Natural killer cell (primary cell): Measurements from ENCODE around the gene CLEC16A. TPM values are rescaled to one million over a fixed set of nuclear protein-coding genes. Genes with fewer than 3 reads are reported as not detected.

Source experiments
- ATAC-seq, 3 donors: fragments of 150-1000 bp in 2 of 3; fragments of 200-7000 bp in 1 of 3; cut with Tn5 transposase; 1 replicate in 1 of 3; 2 replicates in 2 of 3; pipeline ENCODE4 v1.10.0; 2021; ENCODE audit warnings: mild to moderate bottlenecking in 2 of 3, moderate library complexity in 2 of 3
- DNase-seq, 2 donors: peaks; one replicate each; pipeline versions ENCODE4 v3.0.0 to v3.0.0-alpha.2; 2013 to 2021; ENCODE audit warnings: mixed read lengths in 1 of 2
- H3K27ac ChIP-seq: one replicate; pipeline ENCODE4 v1.5.1; 2013; ENCODE audit warnings: mild to moderate bottlenecking, low read length
- H3K27me3 ChIP-seq: one replicate; pipeline ENCODE4 v1.6.1; 2013; ENCODE audit warnings: low read length; ENCODE audit not compliant: control insufficient read depth, insufficient read depth
- H3K36me3 ChIP-seq: one replicate; pipeline ENCODE4 v1.6.1; 2013; ENCODE audit warnings: low read length; ENCODE audit not compliant: control insufficient read depth, insufficient read depth
- H3K4me1 ChIP-seq: one replicate; pipeline ENCODE4 v1.6.1; 2013; ENCODE audit warnings: low read length; ENCODE audit not compliant: control insufficient read depth, insufficient read depth
- H3K4me3 ChIP-seq: one replicate; pipeline ENCODE4 v1.5.1; 2013; ENCODE audit warnings: low read length
- H3K9me3 ChIP-seq: one replicate; pipeline ENCODE4 v1.6.1; 2013; ENCODE audit warnings: low read length; ENCODE audit not compliant: control insufficient read depth, insufficient read depth
- H3K27ac Mint-ChIP-seq, 2 donors: one replicate each; pipeline ENCODE4 v1.8.0; 2022; ENCODE audit warnings: mild to moderate bottlenecking in 2 of 2, mixed read lengths in 2 of 2, moderate library complexity in 1 of 2
- H3K27me3 Mint-ChIP-seq, 2 donors: one replicate each; pipeline ENCODE4 v1.8.0; 2022; ENCODE audit warnings: low read depth in 2 of 2, mixed read lengths in 2 of 2
- H3K36me3 Mint-ChIP-seq: one replicate; pipeline ENCODE4 v1.8.0; 2022; ENCODE audit warnings: mixed read lengths
- H3K4me1 Mint-ChIP-seq, 2 donors: one replicate each; pipeline ENCODE4 v1.8.0; 2022; ENCODE audit warnings: mixed read lengths in 2 of 2
- H3K4me3 Mint-ChIP-seq: one replicate; pipeline ENCODE4 v1.8.0; 2022; ENCODE audit warnings: mild to moderate bottlenecking, moderate library complexity, mixed read lengths
- H3K9me3 Mint-ChIP-seq, 2 donors: one replicate each; pipeline ENCODE4 v1.8.0; 2022; ENCODE audit warnings: mixed read lengths in 2 of 2
- CTCF ChIP-seq: fragments of 200-600 bp; IDR thresholded peaks from one replicate; pipeline ENCODE4 v1.8.0; 2022; ENCODE audit warnings: antibody characterized with exemption
- WGBS: methylation state at CpG from one replicate; pipeline ENCODE4 v1.1.7; 2013; ENCODE audit warnings: missing lambda C conversion rate; ENCODE audit not compliant: insufficient coverage; 5-methylcytosine and 5-hydroxymethylcytosine counted together
- intact Hi-C: fragments of 100-400 bp; cut with micrococcal nuclease; formaldehyde crosslinking; loops from one replicate; pipeline ENCODE4 v1.14.2; 2022
- total RNA-seq, 4 donors: library from RNA; stranded (reverse); fragments of 120-200 nt in 1 of 4; gene quantifications; one replicate each; pipeline versions ENCODE4 v1.2.3 to v1.2.4, GENCODE V29; 2013 to 2022

Gene CLEC16A
- total RNA-seq, 3 donors from 2014 or later (not counting 1 experiment from before 2014, with no cell fraction given) = 35.9 to 50.5 (median 37.4) TPM

DNA sequence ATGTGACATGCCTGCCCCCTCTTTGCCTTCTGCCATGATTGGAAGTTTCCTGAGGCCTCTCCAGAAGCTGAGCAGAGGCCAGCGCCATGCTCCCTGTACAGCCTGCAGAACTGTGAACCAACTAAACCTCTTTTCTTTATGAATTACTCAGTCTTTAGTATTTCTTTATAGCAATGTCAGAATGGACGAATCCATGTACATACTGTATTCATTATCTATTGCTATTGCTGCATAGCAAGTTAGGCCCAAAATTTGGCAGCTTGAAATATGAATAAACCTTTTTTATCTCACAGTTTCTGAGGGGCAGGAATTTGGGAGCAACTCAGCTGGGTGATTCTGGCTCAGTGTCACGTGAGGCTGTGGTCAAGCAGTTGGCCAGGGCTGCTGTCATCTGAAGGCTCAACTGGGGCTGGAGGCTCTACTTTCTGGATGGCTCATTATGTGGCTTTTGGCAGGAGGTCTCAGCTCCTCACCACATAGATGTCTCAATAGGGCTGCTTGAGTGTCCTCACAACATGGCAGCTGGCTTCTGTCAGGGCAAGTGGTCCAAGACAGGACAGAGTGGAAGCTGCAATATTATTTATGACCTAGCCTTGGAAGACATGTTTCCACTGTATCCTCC is 271.7 kb downstream of the CLEC16A start:
- no peak for TF ChIP-seq CTCF
- Histone ChIP-seq H3K9me3 (peaks cover 12% of the 10 kb centered on the region), H3K36me3 (no peaks in the 10 kb centered on the region), H3K4me1 (peaks cover 6% of the 10 kb centered on the region), H3K27me3 (no peaks in the 10 kb centered on the region), H3K27ac (no peak overlapping the region), H3K4me3 (no peak overlapping the region)
- ATAC-seq = no peak
- no peaks in the 10 kb centered on the region for H3K9me3 Mint-ChIP-seq
- DNase-seq = no peak
- H3K4me3 Mint-ChIP-seq = no peak overlapping the region
- intact Hi-C loops = no loop called here
- H3K27ac Mint-ChIP-seq = no peak overlapping the region
- no peaks in the 10 kb centered on the region for H3K36me3 Mint-ChIP-seq
- H3K27me3 Mint-ChIP-seq = no peaks in the 10 kb centered on the region
- WGBS = 95% methylated on average over 3 of the region's 3 CpGs
- peaks cover 10 to 22% of the 10 kb centered on the region in 2 donors for H3K4me1 Mint-ChIP-seq

- WGBS = 95% methylated on average over 3 of the region's 3 CpGs
- Histone ChIP-seq H3K4me1 (peaks cover 6% of the 10 kb centered on the region), H3K9me3 (peaks cover 12% of the 10 kb centered on the region), H3K4me3 (no peak overlapping the region), H3K27ac (no peak overlapping the region), H3K27me3 (no peaks in the 10 kb centered on the region), H3K36me3 (no peaks in the 10 kb centered on the region)
- ATAC-seq (no peak), DNase-seq (no peak)
- H3K9me3 Mint-ChIP-seq = no peaks in the 10 kb centered on the region
- no peaks in the 10 kb centered on the region for H3K27me3 Mint-ChIP-seq
- H3K27ac Mint-ChIP-seq = no peak overlapping the region
- TF ChIP-seq CTCF = no peak
- H3K36me3 Mint-ChIP-seq = no peaks in the 10 kb centered on the region
- peaks cover 10 to 20% of the 10 kb centered on the region in 2 donors for H3K4me1 Mint-ChIP-seq
- no peak overlapping the region for H3K4me3 Mint-ChIP-seq
- intact Hi-C loops = no loop called here
Measured at GRCh38 chr16:11217651-11218603, 273.6 kb downstream of the CLEC16A start.

DNA sequence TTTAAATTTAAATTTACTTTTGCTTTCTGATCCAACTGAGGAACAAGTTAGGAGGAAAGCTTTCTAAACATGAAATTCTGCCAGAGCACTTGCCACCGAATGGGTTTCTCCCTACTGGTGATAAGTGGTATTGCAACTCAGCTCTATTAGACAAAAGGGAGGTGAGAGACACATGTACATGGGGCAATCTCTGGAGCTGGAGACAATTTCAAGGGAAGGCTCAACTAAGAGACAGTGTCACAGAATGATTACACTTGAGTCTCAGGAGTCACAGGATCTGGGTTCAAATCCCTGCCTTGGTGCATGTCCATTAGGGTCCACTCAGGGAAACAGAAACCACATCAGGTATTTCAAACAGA is 274.2 kb downstream of the CLEC16A start:
- Mint-ChIP-seq H3K9me3 (no peaks in the 10 kb centered on the region), H3K4me1 (peaks cover 10 to 24% of the 10 kb centered on the region in 2 donors), H3K27me3 (no peaks in the 10 kb centered on the region), H3K27ac (no peak overlapping the region), H3K36me3 (no peaks in the 10 kb centered on the region), H3K4me3 (no peak overlapping the region)
- Histone ChIP-seq H3K4me1 (peaks cover 12% of the 10 kb centered on the region), H3K4me3 (no peak overlapping the region), H3K27ac (no peak overlapping the region), H3K9me3 (peaks cover 12% of the 10 kb centered on the region), H3K36me3 (no peaks in the 10 kb centered on the region), H3K27me3 (no peaks in the 10 kb centered on the region)
- DNase-seq = peak in 1 of 2 donors; percentile 29
- no peak for ATAC-seq
- intact Hi-C loops = no loop called here
- peak; percentile 33 for TF ChIP-seq CTCF
- WGBS = 89% methylated on average over 1 of the region's 1 CpG
